ENCODE measurements around the gene CHMP6. TPM values are rescaled to one million over a fixed set of nuclear protein-coding genes. Genes with fewer than 3 reads are reported as not detected.

CHMP6 gene
- total RNA-seq, 1 donor from 2014 or later = 17.5 TPM

DNA sequence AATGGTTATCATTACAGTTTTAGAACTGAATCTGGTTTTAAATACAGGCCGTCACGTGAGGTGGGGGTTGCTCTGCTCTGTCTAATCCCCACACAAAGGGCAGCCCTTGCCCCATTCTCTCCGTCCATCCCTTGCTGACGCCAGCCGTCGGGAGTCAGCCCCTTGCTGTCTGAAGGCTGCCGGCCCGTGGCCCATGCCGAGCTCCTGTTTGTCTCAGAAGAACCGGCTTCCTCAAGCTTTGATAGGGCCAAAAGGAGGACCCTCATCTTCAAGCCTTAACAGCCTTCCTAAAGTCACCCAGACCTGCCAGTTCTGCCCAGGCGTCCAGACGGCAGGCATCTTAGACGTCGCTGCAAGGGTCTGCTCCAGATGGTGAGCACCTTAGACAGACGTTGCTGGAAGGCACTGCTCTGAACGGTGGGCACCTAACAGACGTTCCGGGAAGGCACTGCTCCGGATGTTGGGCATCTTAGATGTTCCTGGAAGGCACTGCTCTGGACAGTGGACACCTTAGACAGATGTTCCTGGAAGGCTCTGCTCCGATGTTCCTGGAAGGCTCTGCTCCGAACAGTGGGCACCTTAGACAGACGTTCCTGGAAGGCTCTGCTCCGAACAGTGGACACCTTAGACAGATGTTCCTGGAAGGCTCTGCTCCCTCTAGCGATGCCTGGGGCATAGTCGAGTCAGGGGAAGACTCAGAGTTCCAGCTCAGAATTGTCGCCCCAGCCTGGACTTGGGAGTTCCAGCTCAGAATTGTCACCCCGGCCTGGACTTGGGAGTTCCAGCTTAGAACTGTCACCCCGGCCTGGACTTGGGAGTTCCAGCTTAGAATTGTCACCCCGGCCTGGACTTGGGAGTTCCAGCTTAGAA is 35.1 kb upstream of the CHMP6 start:
- no peak for DNase-seq (ENCODE audit: low read depth)

DNA sequence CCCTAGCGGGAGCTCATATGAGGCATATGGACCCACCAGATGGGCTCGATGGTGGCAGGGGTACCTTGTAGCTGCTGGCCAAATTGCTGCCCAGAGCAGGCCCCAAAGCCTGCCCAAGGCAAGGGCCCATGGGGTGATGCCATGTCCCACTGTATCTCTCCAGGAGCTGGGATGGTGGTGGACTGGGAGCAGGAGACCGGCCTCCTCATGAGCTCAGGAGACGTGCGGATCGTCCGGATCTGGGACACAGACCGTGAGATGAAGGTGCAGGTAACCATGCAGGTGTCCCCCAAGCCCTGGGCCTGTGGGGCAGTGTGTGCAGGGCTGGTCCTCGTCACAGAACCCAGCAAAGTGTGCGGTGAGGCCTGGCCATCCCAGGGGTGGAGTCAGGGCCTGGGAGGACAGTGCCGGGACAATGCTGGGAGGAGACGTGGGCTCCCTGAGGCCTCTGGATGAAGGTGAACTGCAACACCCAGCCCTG is 34.1 kb upstream of the CHMP6 start:
- DNase-seq (ENCODE audit: low read depth) = no peak

DNA sequence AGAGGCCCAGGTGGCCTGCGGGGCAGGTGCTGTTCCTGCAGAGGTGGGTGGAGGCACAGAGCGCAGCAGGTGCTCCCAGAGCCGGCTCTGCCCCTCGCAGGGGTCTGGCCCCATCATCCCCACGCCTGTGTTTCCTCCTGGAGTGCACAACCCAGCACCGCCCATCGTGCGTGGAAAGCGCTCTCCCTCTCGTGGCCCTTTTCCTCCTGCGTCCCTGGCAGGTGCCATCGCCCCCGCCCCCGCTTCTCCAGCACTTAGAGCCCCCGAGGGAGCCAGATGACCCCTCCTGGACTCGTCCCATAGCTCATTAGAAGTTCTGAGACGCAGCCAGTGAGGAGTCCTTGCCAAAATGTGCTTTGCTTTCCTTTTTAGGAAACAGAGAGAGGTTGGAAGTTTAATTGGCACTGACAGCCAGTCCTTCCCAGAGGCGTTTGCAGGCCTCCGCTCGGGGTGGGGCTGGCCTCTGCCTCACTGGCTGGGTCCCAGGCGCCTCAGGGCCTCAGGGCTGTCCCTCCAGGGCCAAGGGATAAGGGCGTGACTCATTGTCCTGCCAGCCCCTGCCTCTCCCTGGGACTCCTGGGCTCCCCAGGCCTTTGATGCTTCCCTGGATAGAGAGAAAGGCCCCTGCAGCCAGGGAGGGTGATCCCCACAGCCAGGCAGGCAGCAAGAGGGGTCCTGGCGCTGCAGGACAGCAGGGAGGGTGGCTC is 32.2 kb upstream of the CHMP6 start:
- no peak for DNase-seq (ENCODE audit: low read depth)

DNA sequence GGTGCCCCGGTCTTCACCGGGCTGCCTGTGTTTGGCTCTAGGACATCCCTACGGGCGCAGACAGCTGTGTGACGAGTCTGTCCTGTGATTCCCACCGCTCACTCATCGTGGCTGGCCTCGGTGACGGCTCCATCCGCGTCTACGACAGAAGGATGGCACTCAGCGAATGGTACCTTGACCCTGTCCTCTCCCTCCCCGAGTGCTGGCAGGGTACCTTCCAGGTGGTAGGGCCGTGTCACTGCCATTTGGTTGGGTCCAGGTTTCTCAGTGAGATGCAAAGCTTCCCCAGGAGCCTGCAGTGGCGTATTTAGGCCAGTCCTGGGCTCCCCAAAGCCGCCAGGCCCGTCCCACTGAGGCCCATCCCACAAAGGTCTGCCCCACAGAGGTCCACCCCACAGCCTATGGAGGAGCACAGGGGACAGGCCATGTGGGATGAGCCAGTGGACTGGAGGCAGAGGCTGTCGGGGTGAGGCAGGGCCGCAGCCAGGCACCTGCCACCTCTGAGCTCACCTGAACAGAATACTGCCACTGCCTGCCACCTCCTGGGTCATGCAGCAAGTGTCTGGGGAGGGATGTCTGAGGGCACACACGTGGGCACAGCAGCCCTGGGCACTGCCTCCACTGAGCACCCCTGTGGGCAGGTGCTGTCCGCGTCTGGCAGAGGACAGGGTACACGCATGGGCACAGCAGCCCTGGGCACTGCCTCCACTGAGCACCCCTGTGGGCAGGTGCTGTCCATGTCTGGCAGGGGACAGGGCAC is 31.4 kb upstream of the CHMP6 start:
- no peak for DNase-seq (ENCODE audit: low read depth)

DNA sequence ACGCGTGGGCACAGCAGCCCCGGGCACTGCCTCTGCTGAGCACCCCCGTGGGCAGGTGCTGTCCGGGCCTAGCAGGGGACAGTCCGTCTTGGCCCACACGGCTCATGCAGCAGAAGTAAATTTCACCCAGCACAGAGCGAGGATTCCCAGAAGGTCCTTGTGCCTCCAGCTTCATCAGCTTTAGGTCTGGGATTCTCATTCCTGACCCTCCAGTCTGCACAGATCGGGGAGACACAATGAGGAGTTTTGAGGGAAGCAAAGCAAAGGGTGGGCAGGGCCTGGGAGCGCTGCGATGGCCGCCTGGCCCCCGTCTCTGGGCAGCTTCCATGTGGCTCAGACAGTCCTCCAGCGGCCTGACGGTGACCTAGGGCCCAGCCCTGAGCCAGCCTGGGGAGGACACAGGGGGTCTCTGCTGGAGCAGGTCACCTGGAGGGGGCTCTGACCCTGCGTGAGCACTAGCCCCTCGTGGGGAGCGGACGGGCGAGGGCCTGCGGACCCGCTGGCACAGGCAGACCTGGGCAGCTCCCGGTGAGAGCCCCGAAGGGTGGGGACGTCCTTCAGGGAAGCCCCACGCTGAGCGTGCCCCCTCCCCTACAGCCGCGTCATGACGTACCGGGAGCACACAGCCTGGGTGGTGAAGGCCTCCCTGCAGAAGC is 30.7 kb upstream of the CHMP6 start:
- no peak for DNase-seq (ENCODE audit: low read depth)

DNA sequence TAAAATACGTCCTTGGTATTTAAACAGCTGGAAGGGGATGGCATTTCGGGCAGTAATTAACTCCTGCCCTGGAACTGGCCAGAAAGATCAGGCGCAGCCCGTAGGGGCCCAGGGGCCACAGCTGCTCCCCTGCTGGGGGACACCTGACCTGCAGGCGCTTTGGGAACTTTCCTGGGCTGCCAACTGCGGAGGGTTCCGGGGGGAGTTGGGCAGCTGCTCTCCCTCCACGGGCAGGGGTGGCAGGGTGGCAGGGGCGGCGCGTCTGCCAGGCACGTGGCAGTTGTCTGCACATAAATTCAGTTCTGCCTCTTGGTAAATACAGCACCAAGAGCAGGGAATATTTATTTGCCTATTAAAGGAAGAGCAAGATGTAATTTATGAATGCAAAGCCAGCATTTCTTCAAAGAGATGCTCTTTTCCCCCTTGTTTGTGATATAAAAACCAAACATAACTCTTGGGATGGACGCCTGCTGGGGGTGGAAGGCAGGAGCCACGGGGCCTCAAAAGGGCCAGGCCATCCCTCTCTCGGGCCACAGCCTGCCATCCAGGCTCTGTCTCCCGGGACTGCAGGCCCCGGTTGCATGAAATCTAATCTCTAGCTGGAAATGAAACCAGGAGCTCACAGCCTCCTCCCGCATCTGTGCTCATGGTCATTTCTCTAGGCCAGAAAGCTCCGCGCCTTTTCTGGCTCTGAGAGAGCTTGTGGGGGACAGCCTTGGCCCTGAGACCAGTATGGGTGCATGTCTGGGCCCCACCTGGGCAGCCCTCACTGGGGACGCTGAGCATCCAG is 29.9 kb upstream of the CHMP6 start:
- no peak for DNase-seq (ENCODE audit: low read depth)

DNA sequence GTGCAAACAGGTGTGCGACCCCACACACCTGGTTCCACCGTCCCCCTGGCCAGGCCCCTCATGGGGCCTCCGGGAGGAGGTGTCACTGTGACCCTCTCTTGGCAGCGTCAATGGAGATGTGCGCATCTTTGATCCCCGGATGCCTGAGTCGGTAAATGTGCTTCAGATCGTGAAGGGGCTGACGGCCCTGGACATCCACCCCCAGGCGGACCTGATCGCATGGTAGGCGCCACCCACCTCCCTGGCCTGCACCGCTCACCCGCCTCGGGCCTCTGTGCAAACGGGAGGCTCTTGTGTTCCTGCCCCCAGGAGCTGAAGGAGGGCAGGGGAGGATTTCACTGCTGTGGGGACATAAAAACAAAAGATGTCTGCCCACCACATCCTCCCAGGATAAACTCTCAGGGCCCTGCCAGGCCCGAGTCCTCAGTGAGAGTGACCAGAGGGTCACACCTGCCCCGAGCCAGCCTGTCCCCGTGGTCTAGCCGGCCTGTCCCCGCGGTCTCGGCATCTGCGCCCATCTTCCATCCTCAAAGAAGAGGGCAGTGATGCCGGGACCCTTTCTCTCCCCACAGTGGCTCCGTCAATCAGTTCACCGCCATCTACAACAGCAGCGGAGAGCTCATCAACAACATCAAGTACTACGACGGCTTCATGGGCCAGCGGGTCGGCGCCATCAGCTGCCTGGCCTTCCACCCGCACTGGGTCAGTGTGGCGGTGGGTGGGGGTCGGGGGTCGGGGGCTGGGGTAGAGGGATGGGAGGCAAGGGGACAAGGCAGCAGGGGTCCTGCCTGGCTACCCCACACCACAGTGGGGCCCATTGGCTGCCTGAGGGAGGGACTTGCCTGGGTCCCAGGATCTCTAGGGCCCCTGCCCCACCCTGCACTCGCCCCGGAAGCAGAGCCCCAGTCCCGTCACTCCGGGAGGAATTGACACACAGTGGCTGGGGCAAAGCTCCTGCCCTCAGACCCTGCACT is 29.0 kb upstream of the CHMP6 start:
- DNase-seq (ENCODE audit: low read depth) = no peak

DNA sequence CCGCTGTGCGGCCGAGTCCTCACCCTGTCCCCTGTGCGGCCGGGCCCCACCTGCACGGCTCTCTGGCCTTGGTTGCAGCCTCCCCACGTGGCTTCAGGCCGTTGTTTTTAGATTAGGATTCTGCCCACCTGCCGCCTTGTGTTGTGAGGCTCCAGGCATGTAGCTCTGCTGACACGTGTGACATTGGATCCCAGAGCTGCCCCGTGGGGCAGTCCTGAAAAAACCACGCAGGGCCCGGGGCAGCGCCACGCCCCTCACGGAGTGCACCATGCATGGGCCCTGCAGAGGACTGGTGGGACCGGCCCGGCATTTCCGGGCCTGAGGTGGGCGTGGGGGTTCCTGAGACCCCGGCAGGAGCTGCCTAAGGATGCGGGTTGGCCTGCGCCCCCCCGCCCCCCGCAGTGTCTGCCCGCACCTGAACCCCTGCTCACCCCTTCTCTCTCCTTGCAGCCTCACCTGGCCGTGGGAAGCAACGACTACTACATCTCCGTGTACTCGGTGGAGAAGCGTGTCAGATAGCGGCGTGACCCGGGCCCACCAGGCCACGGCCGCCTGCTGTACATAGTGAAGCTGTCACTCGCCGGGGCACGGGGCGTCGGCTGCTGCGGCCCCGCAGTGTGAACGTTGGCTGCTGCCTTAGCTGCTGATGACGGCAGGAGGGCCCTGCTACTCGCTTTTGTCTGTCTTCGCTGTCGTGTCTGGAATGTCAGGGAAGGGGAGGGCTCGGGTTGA is 27.7 kb upstream of the CHMP6 start:
- DNase-seq (ENCODE audit: low read depth) = no peak

DNA sequence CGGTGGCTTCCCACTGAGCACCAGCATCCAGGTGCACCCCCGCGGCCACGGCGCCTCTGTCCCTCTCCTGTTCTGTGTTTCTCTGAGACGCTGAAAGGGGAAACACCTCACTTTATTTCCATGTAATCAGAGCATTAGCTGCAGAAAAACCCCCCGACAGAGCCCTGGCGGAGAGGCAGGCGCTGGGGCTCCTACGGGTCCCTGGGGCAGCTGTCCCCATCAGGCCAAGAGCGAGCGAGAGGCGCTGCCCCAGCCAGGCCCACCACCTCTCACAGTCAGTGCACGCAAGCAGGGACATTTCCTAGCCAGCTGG is 27.1 kb upstream of the CHMP6 start:
- DNase-seq (ENCODE audit: low read depth) = no peak

DNA sequence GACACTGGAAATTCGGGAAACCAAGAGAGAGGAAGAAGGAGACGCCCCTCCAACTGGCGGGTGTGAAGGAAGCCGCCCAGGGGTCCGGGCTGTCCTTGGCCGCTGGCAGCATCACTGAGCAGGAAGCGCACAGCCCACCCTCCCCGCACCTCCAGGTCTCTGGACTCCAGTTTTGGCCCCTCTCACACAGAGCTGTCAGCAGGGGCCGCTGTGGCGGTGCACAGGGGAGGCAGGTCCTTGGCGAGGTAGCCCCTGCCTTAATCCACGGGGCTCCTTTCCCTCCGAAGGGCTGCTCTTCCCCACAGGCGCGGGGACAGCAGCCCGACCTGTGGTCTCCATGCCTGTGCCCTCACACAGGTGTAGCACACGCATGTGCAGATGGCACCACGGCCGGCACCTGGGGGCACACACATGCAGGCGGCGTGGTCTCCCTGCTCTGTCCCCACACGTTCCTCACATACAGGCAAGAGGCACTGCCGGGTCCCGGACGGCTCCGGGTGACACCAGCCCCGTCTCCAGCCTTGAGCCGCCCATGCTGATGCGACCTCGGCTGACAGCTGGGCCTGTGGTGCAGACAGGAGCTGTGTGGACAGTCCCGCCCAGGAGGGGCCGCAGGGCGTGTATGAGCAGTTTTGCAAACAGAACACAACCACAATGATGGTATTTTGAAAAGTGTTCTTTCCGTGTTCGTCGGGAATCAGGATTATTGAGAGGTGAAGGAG is 26.6 kb upstream of the CHMP6 start:
- no peak for DNase-seq (ENCODE audit: low read depth)

DNA sequence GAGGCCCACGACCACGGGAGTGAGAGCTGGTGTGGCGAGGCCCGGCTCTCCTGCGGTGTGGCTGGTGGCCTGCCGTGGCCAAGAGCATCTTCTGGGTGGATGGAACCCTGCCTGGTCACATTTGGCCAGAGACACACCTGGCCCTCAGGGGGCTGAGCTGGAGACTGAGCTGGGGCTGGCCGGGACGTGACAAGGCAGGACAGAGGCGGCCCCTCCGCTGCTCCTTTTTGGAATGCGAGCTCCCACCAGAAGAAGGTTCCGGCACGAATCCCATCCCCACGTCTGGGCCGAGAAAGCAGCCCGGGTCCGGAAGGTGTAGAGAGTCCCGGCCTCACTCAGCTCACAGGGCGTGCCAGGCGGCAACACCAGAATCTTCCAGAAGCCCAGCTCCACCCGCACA is 26.0 kb upstream of the CHMP6 start:
- DNase-seq (ENCODE audit: low read depth) = no peak

DNA sequence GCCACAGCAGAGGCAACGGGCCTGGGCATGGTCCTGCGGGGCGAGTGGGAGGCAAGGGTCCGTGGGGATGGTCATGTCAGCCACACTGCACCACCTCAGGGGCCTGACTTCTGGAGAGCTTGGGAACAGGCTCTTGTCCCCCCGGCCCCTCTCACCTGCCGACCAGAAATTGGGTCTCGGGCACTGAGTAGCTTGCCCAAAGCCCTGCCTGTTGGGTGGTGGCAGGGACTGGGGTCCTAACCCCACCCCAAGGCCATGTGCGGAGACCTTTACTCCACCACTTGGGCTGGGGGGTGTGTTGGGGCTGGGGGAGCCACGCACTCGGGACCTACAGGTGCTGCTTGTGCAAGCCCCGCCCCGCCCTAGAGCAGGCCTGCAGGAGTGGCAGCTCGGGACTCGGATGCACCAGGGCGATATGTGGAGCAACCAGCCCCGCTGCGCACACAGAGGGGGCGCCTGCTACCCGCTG is 24.2 kb upstream of the CHMP6 start:
- no peak for DNase-seq (ENCODE audit: low read depth)

DNA sequence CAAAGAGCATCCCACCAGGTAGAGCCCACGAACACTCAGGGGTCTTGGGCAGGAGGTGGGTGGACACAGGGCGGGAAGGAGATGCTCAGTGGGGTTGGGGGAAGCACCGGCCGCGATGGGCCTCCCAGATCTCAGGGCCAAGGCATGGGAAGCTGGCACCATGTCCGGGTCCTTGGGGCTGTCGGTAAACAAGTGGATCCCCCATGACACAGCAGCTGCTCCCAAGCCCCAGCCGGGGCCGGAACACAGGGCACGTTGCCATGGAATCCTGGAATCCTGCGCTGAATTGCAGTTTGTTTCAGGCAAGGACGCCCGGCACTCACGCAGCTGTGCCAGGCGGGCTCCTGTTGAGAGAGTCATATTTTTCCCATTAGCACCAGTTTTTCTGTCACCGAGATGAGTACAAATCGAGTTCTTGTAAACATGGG is 23.0 kb upstream of the CHMP6 start:
- peak; percentile 13 for DNase-seq (ENCODE audit: low read depth)

DNA sequence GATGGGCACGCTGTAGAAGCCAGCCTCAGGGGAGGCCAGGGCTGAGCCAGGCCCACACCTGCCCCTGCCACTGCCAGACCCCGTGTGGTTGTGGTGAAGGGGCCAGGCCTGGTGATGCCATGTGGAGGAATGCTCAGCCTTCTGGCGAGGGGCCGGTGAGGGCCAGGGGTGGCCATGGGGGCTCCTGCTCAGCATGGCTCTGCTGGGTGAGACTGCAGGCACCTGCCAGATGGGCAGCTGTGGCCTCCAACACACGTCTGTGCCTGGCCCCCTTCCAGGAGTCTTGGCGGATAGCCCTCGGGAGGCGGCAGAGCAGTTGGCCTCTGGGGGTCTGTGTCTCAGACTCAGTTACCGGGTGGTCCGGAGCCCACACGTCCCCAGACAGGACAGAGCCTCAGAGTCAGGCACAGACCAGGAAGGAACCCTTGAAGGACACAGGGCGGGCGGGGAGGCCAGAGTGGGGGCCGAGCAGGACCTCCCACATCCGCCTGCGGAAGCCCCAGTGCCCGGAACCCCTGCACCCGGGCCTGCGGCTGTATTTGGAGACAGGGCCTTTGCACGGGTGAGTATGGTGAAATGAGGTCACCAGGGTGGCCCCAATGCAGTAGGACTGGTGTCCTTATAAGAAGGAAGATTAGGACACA is 22.5 kb upstream of the CHMP6 start:
- no peak for DNase-seq (ENCODE audit: low read depth)

DNA sequence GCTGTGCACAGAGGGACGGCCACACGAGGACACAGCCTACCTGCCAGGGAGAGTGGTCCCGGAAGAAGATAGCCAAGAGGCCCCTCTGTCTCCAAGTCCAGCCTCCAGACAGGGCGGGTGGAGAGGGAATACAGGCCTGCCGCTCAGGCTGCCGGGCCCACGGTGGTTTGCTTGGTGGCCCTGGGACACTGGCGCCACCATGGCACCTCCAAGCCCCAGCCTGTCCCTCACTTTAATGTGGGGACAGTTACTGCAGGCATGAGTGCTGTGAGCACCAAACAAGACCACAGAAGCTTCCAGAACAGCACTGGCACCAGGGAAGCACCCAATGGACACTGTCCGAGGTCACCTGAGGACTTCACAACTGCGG is 22.0 kb upstream of the CHMP6 start:
- DNase-seq (ENCODE audit: low read depth) = no peak

DNA sequence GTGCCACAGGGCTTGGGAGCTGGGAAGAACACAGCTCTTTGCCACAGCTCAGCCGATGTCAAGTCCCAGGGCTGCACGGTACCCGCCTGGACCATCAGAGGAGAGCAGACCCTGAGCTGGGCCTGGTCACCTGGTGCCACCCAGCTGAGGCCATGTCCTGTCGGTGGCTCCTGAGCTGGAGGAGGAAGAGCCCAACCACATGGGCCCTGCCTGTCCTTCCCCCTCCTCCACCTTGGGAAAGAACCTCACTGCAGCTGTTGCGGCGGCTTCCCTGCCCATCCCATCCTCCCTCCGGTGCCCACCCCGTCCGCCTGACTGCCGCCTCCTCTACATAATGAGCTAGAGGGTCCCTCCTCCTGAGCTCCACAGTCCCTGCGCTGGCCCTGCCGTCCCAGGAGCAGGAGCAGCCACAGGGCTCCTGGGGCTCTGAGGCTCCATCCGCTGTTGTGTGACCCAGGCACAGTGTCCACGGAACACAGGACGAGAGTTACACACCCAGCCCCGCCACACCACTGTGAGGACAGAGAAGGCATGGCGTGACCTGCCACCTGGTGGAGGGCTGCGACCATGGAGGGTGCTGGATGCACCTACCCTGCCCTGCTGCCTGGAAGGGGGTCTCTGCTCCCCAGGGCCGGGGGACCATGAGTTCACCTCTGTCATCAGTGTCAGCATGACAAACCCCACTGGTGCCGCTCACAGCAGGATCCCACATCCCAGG is 21.4 kb upstream of the CHMP6 start:
- no peak for DNase-seq (ENCODE audit: low read depth)
